Measurements from ENCODE around the gene PCDH17. TPM values are rescaled to one million over a fixed set of nuclear protein-coding genes. Genes with fewer than 3 reads are reported as not detected.

The PCDH17 gene
- total RNA-seq, 2 experiments from 2014 or later: not detected

DNA sequence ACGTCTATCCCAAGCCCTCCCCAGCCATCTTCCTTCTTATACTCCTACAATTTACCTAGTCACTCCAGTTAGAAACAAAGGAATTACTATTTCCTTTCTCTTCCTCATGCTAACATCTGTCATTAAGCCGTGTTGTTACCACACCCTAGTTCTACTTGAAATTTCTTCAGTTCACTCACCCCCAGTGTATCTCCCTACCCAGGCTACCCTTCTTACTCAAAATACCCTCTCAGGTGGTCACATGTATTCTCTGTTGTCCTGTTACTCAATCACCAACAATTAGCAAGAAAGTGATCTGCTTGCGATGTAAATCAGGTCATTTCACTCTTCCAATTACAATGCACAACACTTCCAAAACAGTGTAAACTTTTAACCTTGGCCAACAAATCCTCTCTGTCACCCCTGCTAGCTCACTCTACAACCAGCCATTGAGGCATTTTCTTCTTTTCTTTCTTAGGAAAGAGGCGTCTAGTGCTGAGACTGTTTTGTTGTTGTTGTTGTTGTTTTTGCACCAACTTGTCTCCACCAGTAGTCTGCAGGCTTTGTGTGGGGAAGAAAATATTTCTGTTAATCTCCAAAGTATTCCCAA lies 50.7 kb downstream of the PCDH17 start:
- intact Hi-C loops (cut with DNase I, micrococcal nuclease): no loop called here
- Mint-ChIP-seq H3K27me3 (no peaks in the 10 kb centered on the region), H3K4me3 (no peak overlapping the region), H3K36me3 (ENCODE audit: low read depth) (no peaks in the 10 kb centered on the region), H3K27ac (no peak overlapping the region), H3K4me1 (no peaks in the 10 kb centered on the region), H3K9me3 (ENCODE audit: low read depth) (peaks cover 2% of the 10 kb centered on the region)
- ATAC-seq: no peak
- ChIA-PET CTCF (no interaction called here), POLR2A (no interaction called here)
- no peak for DNase-seq

- intact Hi-C loops (cut with DNase I, micrococcal nuclease): no loop called here
- no peak for DNase-seq
- ChIA-PET CTCF (no interaction called here), POLR2A (no interaction called here)
- Mint-ChIP-seq H3K9me3 (ENCODE audit: low read depth) (no peaks in the 10 kb centered on the region), H3K4me1 (no peaks in the 10 kb centered on the region), H3K27ac (no peak overlapping the region), H3K36me3 (ENCODE audit: low read depth) (no peaks in the 10 kb centered on the region), H3K27me3 (no peaks in the 10 kb centered on the region), H3K4me3 (no peak overlapping the region)
- no peak for ATAC-seq
Measured at GRCh38 chr13:57698851-57699250, 67.3 kb downstream of the PCDH17 start.

DNA sequence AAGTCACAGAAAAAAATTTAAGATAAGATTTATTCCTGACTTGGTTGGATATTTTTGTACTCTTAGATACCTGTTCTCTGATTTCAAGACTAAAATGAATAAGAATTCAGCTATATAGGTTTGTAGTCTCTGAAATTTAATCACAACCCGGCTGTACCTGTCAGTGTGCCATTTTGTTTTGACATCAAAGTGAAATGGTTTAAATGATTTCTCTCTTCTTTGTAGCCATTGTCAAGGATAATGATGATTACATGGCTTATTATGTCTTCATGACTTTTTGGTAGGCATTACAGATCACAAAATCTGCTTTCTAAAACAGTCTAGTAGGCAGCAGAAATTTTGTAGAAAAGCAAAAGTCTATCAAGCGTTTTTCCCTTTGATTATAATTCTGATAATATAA lies 72.5 kb downstream of the PCDH17 start:
- no peak for DNase-seq
- CTCF ChIA-PET: no interaction called here
- POLR2A ChIA-PET: no interaction called here
- Mint-ChIP-seq H3K4me1 (no peaks in the 10 kb centered on the region), H3K36me3 (ENCODE audit: low read depth) (no peaks in the 10 kb centered on the region), H3K27me3 (no peaks in the 10 kb centered on the region), H3K4me3 (no peak overlapping the region), H3K27ac (no peak overlapping the region), H3K9me3 (ENCODE audit: low read depth) (no peaks in the 10 kb centered on the region)
- ATAC-seq: no peak
- intact Hi-C loops (cut with DNase I, micrococcal nuclease): no loop called here

DNA sequence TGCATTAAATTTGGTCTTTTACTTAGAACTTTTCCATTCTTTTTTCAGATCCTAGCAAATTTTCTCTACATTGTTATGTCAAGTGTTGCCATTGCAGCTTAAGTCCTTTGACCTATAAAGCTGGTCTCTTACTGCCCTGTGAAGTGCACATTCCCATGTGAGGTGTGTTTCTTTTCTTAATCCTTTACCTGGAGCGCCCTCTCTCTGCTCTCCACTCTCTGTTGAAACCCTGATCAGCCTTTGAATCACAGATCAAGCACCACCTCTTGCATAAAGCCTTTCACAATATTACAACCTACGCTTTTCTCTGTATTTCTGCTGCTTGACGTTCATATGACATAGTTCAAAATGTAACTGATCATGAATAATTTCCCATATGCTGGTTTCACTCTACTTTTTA lies 84.8 kb downstream of the PCDH17 start:
- Mint-ChIP-seq H3K36me3 (ENCODE audit: low read depth) (no peaks in the 10 kb centered on the region), H3K9me3 (ENCODE audit: low read depth) (no peaks in the 10 kb centered on the region), H3K27me3 (no peaks in the 10 kb centered on the region), H3K27ac (no peak overlapping the region), H3K4me3 (no peak overlapping the region), H3K4me1 (no peaks in the 10 kb centered on the region)
- POLR2A ChIA-PET: no interaction called here
- ATAC-seq (no peak), DNase-seq (no peak)
- CTCF ChIA-PET: no interaction called here
- intact Hi-C loops (cut with DNase I, micrococcal nuclease): no loop called here

DNA sequence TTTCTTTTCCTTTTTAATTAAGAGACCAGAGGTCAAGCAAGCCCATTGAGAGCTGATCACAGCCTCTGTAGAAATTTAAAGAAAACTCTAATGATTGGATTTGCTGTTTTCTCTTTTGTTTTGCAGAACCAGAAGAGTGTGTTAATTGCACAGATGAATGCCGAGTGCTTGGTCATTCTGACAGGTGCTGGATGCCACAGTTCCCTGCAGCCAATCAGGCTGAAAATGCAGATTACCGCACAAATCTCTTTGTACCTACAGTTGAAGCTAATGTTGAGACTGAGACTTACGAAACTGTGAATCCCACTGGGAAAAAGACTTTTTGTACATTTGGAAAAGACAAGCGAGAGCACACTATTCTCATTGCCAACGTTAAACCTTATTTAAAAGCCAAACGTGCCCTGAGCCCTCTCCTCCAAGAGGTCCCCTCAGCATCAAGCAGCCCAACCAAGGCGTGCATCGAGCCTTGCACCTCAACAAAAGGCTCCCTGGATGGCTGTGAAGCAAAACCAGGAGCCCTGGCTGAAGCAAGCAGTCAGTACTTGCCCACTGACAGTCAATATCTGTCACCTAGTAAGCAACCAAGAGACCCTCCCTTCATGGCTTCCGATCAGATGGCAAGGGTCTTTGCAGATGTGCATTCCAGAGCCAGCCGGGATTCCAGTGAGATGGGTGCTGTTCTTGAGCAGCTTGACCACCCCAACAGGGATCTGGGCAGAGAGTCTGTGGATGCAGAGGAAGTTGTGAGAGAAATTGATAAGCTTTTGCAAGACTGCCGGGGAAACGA lies 93.1 kb downstream of the PCDH17 start:
- ATAC-seq (no peak), DNase-seq (no peak)
- intact Hi-C loops (cut with DNase I, micrococcal nuclease): no loop called here
- POLR2A ChIA-PET: no interaction called here
- Mint-ChIP-seq H3K4me1 (no peaks in the 10 kb centered on the region), H3K27me3 (no peaks in the 10 kb centered on the region), H3K36me3 (ENCODE audit: low read depth) (no peaks in the 10 kb centered on the region), H3K4me3 (no peak overlapping the region), H3K27ac (no peak overlapping the region), H3K9me3 (ENCODE audit: low read depth) (no peaks in the 10 kb centered on the region)
- CTCF ChIA-PET: no interaction called here

DNA sequence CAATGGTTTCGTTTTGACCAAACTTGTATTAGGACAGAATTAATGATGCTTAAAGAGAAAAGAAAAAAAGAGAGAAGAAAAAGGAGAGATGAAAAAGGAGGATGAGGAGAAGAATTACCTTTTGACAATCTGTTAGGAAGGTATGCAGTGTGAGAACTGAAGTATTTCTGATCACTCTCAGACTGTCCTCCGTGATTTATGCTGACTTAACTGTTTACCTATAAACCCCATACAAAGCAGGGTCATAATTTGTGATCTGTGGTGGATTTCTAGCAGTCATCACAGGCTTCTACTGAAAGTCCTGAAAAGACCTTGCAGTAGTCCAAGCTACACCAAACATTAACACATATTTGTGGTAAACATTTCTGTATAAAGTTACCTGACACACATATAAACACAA lies 93.9 kb downstream of the PCDH17 start:
- Mint-ChIP-seq H3K27ac (no peak overlapping the region), H3K27me3 (no peaks in the 10 kb centered on the region), H3K36me3 (ENCODE audit: low read depth) (no peaks in the 10 kb centered on the region), H3K4me1 (no peaks in the 10 kb centered on the region), H3K9me3 (ENCODE audit: low read depth) (no peaks in the 10 kb centered on the region), H3K4me3 (no peak overlapping the region)
- intact Hi-C loops (cut with DNase I, micrococcal nuclease): no loop called here
- ChIA-PET POLR2A (no interaction called here), CTCF (no interaction called here)
- no peak for DNase-seq
- ATAC-seq: no peak

- intact Hi-C loops (cut with DNase I, micrococcal nuclease): no loop called here
- ChIA-PET CTCF (no interaction called here), POLR2A (no interaction called here)
- no peaks in the 10 kb centered on the region for H3K27me3 Mint-ChIP-seq
- no peak overlapping the region for H3K4me3 Mint-ChIP-seq
- no peak overlapping the region for H3K27ac Mint-ChIP-seq
- no peak for ATAC-seq
- no peaks in the 10 kb centered on the region for H3K4me1 Mint-ChIP-seq
- H3K9me3 Mint-ChIP-seq (ENCODE audit: low read depth): no peaks in the 10 kb centered on the region
- DNase-seq: no peak
- H3K36me3 Mint-ChIP-seq (ENCODE audit: low read depth): no peaks in the 10 kb centered on the region
Measured at GRCh38 chr13:57726981-57727380, 95.4 kb downstream of the PCDH17 start.

DNA sequence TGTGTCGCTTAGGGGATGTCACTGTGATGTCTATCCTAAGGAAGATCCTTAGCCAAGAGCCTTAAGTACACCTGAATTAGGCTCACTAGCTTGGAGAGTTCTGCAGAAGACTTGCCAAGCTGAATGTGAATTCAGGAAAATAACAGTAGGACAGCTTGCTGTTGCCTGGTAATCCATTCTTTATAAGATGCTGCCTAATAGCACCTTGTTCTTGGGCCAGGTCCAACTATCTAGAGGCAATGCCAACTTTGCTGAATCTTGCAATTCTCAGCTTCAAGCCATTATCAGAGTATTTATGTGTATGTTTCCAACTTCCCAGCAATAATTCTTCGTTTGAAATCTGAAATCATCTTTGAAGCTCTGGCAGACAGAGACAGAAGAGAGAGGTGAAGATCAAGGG lies 102.8 kb downstream of the PCDH17 start:
- Mint-ChIP-seq H3K4me1 (no peaks in the 10 kb centered on the region), H3K27me3 (no peaks in the 10 kb centered on the region), H3K27ac (no peak overlapping the region), H3K4me3 (no peak overlapping the region), H3K36me3 (ENCODE audit: low read depth) (no peaks in the 10 kb centered on the region), H3K9me3 (ENCODE audit: low read depth) (no peaks in the 10 kb centered on the region)
- CTCF ChIA-PET: interaction anchor here (0.7 kb wide), 1 partner anchor 92 kb away, joined by 3 read pairs; no protein-coding TSS in a partner anchor
- POLR2A ChIA-PET: no interaction called here
- intact Hi-C loops (cut with DNase I, micrococcal nuclease): no loop called here
- no peak for DNase-seq
- ATAC-seq: no peak

DNA sequence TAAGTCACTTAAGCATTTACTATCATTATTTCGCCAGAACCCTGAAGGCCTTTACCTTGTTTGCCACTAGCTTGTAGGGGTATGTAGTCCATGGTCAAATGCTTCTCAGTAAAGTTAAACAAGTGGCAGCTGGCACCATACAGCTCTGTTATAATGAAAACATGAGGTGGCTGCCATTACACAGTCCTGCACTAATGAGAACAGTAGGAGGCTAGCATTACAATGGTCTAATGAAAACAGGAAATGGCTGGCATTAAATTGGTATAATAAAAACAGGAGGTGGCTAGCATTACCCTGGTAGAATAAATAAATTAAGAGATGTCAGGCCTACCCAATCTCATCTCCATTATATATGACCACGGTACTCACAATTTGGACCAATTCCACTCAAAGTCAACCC lies 107.5 kb downstream of the PCDH17 start:
- Mint-ChIP-seq H3K9me3 (ENCODE audit: low read depth) (no peaks in the 10 kb centered on the region), H3K4me1 (no peaks in the 10 kb centered on the region), H3K36me3 (ENCODE audit: low read depth) (no peaks in the 10 kb centered on the region), H3K27me3 (no peaks in the 10 kb centered on the region), H3K4me3 (no peak overlapping the region), H3K27ac (no peak overlapping the region)
- intact Hi-C loops (cut with DNase I, micrococcal nuclease): no loop called here
- ChIA-PET POLR2A (no interaction called here), CTCF (no interaction called here)
- DNase-seq: no peak
- no peak for ATAC-seq

- CTCF ChIA-PET: no interaction called here
Measured at GRCh38 chr13:57739543-57740190, 108.1 kb downstream of the PCDH17 start.

GRCh38 chr13:57740719-57741118 lies 109.2 kb downstream of the PCDH17 start:
- Mint-ChIP-seq H3K36me3 (ENCODE audit: low read depth) (no peaks in the 10 kb centered on the region), H3K27ac (no peak overlapping the region), H3K4me1 (no peaks in the 10 kb centered on the region), H3K4me3 (no peak overlapping the region), H3K9me3 (ENCODE audit: low read depth) (no peaks in the 10 kb centered on the region), H3K27me3 (no peaks in the 10 kb centered on the region)
- CTCF ChIA-PET: no interaction called here
- intact Hi-C loops (cut with DNase I, micrococcal nuclease): no loop called here
- POLR2A ChIA-PET: no interaction called here
- ATAC-seq (no peak), DNase-seq (no peak)

More at GRCh38 chr13:57739543-57740190, 108.1 kb downstream of the PCDH17 start:
- H3K4me1 Mint-ChIP-seq: no peaks in the 10 kb centered on the region
- H3K9me3 Mint-ChIP-seq (ENCODE audit: low read depth): no peaks in the 10 kb centered on the region
- POLR2A ChIA-PET: no interaction called here
- intact Hi-C loops (cut with DNase I, micrococcal nuclease): no loop called here
- ATAC-seq (no peak), DNase-seq (no peak)
- no peak overlapping the region for H3K27ac Mint-ChIP-seq
- no peaks in the 10 kb centered on the region for H3K27me3 Mint-ChIP-seq
- no peaks in the 10 kb centered on the region for H3K36me3 Mint-ChIP-seq (ENCODE audit: low read depth)
- H3K4me3 Mint-ChIP-seq: no peak overlapping the region

DNA sequence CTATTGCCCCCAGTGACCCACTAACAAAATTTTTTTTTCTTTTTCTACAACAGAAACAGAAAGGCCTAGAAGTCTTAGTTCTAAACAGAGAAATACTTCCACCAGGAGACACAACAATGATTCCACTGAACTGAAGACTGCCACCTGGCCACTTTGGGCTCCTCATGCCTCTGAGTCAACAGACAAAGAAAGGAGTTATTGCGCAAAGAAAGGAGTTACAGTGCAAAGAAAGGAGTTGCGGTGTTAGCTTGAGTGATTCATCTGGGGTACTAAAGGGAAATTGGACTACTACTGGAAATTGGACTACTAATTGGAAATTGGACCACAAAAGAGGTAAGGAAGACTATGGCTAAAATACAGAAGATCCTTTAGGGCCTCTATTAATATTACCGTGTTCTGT lies 116.6 kb downstream of the PCDH17 start:
- no peaks in the 10 kb centered on the region for H3K4me1 Mint-ChIP-seq
- no peaks in the 10 kb centered on the region for H3K27me3 Mint-ChIP-seq
- no peak for ATAC-seq
- no peaks in the 10 kb centered on the region for H3K36me3 Mint-ChIP-seq (ENCODE audit: low read depth)
- no peak overlapping the region for H3K4me3 Mint-ChIP-seq
- no peak for DNase-seq
- H3K9me3 Mint-ChIP-seq (ENCODE audit: low read depth): peaks cover 9% of the 10 kb centered on the region
- intact Hi-C loops (cut with DNase I, micrococcal nuclease): no loop called here
- H3K27ac Mint-ChIP-seq: no peak overlapping the region
- ChIA-PET POLR2A (no interaction called here), CTCF (no interaction called here)

Data from activated CD4-positive, alpha-beta T cell treated with anti-CD3 and anti-CD28 coated beads for 36 hours (primary cell).